Glutamatergic neuron (in vitro differentiated cells): Measurements from ENCODE around the gene GJB6. TPM values are rescaled to one million over a fixed set of nuclear protein-coding genes. Genes with fewer than 3 reads are reported as not detected.
A peak's percentile ranks its signal among the peaks of the same experiment; 100 is the strongest.

ENCODE experiments used
- DNase-seq: peaks from one replicate; pipeline ENCODE4 v3.0.0; 2022
- H3K27ac Mint-ChIP-seq: one replicate; pipeline ENCODE4 v1.8.0; 2020; ENCODE audit warnings: mild to moderate bottlenecking, mixed read lengths, inconsistent platforms; ENCODE audit not compliant: unreplicated experiment
- H3K27me3 Mint-ChIP-seq: one replicate; pipeline ENCODE4 v1.8.0; 2020; ENCODE audit warnings: mild to moderate bottlenecking, moderate library complexity, mixed read lengths, inconsistent platforms; ENCODE audit not compliant: unreplicated experiment
- H3K36me3 Mint-ChIP-seq: one replicate; pipeline ENCODE4 v1.8.0; 2020; ENCODE audit warnings: mild to moderate bottlenecking, mixed read lengths, inconsistent platforms; ENCODE audit not compliant: unreplicated experiment
- H3K4me1 Mint-ChIP-seq: one replicate; pipeline ENCODE4 v1.8.0; 2020; ENCODE audit warnings: mild to moderate bottlenecking, low read depth, mixed read lengths, inconsistent platforms; ENCODE audit not compliant: unreplicated experiment
- H3K4me3 Mint-ChIP-seq: one replicate; pipeline ENCODE4 v1.8.0; 2020; ENCODE audit warnings: mild to moderate bottlenecking, mixed read lengths, inconsistent platforms; ENCODE audit not compliant: unreplicated experiment
- H3K9me3 Mint-ChIP-seq: one replicate; pipeline ENCODE4 v1.8.0; 2020; ENCODE audit warnings: mild to moderate bottlenecking, moderate library complexity, mixed read lengths, inconsistent platforms; ENCODE audit not compliant: unreplicated experiment
- total RNA-seq: library from RNA; stranded (reverse); fragmentation: NEBNext Ultra II Directional; extraction: Animal tissue kit (Norgen Biotek cat#: 25700); gene quantifications from one replicate; pipeline ENCODE4 v1.2.1, GENCODE V29; 2021; ENCODE audit not compliant: unreplicated experiment
- TF ChIP-seq, protein P1 (sequence below): fragments of 200-600 bp; sonication (generic); IDR thresholded peaks from one replicate; pipeline ENCODE4 v1.5.0; 2021; ENCODE audit not compliant: partially characterized antibody, unreplicated experiment

GJB6 gene
- total RNA-seq, 1 donor from 2014 or later, result not detected

DNA sequence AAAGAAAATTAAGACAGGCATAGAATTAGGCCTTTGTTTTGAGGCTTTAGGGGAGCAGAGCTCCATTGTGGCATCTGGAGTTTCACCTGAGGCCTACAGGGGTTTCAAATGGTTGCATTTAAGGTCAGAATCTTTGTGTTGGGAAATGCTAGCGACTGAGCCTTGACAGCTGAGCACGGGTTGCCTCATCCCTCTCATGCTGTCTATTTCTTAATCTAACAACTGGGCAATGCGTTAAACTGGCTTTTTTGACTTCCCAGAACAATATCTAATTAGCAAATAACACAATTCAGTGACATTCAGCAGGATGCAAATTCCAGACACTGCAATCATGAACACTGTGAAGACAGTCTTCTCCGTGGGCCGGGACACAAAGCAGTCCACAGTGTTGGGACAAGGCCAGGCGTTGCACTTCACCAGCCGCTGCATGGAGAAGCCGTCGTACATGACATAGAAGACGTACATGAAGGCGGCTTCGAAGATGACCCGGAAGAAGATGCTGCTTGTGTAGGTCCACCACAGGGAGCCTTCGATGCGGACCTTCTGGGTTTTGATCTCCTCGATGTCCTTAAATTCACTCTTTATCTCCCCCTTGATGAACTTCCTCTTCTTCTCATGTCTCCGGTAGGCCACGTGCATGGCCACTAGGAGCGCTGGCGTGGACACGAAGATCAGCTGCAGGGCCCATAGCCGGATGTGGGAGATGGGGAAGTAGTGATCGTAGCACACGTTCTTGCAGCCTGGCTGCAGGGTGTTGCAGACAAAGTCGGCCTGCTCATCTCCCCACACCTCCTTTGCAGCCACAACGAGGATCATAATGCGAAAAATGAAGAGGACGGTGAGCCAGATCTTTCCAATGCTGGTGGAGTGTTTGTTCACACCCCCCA lies 43.2 kb downstream of the GJB6 start:
- Mint-ChIP-seq H3K27me3 (peaks cover 10% of the 10 kb centered on the region), H3K9me3 (peaks cover 3% of the 10 kb centered on the region), H3K4me1 (peaks cover 19% of the 10 kb centered on the region), H3K36me3 (peaks cover 6% of the 10 kb centered on the region), H3K4me3 (no peak overlapping the region), H3K27ac (no peak overlapping the region)
- TF ChIP-seq, protein P1, sequence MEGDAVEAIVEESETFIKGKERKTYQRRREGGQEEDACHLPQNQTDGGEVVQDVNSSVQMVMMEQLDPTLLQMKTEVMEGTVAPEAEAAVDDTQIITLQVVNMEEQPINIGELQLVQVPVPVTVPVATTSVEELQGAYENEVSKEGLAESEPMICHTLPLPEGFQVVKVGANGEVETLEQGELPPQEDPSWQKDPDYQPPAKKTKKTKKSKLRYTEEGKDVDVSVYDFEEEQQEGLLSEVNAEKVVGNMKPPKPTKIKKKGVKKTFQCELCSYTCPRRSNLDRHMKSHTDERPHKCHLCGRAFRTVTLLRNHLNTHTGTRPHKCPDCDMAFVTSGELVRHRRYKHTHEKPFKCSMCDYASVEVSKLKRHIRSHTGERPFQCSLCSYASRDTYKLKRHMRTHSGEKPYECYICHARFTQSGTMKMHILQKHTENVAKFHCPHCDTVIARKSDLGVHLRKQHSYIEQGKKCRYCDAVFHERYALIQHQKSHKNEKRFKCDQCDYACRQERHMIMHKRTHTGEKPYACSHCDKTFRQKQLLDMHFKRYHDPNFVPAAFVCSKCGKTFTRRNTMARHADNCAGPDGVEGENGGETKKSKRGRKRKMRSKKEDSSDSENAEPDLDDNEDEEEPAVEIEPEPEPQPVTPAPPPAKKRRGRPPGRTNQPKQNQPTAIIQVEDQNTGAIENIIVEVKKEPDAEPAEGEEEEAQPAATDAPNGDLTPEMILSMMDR, result no peak
- peak; percentile 47 for DNase-seq

DNA sequence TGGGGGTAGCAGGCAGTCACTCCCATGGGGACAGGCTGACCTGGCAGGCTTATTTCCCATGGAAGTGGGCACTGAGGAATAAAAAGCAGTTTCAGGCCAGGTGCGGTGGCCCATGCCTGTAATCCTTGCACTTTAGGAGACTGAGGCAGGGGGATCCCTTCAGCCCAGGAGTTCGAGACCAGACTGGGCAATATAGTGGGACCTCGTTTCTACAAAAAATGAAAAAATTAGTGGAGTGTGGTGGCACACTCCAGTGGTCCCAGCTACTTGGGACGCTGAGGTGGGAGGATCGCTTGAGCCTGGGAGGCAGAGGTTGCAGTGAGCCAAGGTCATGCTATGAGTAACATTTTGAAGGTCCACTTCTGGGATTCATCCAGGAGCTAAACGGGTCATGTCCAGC lies 45.3 kb downstream of the GJB6 start:
- DNase-seq, result no peak
- Mint-ChIP-seq H3K9me3 (peaks cover 3% of the 10 kb centered on the region), H3K36me3 (peaks cover 6% of the 10 kb centered on the region), H3K27ac (no peak overlapping the region), H3K27me3 (peaks cover 10% of the 10 kb centered on the region), H3K4me3 (no peak overlapping the region), H3K4me1 (peaks cover 22% of the 10 kb centered on the region)
- TF ChIP-seq, protein P1, result no peak

DNA sequence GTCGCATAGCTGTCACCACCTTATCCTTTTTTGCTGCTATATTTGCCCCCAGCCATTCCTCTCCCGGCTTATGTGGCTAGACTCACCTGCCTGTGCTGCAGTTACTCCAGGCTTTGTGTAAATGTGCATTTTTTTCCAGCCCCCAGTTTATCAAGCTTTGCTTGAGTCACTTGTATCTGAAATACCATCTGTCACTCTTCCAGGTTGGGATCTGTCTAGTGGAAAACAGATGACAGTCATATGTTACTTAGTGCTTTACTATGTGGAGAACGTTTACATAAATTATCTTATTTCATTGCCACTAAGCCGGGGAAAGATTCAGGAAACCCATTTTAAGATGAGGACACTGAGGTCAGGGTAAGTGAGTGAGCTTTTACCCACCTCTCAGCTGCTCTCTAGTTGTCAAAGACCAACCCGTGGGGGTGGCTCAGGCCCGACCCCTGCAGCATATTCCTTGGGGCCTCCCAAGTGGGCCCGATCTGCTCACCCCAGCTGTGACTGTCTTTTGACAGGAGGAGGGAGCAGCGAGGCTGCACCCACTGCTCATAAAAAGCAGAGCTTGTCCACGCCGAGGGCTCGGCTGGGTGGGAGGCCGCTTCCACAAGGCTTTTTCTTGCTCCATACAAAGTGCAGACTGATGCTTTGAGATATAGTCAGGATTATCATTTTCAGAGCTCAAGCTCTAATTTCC lies 46.6 kb downstream of the GJB6 start:
- TF ChIP-seq, protein P1, result no peak
- Mint-ChIP-seq H3K27ac (peak overlapping the region; percentile 67), H3K36me3 (peaks cover 2% of the 10 kb centered on the region), H3K9me3 (peaks cover 3% of the 10 kb centered on the region), H3K4me3 (peak overlapping the region; percentile 56), H3K4me1 (peaks cover 22% of the 10 kb centered on the region), H3K27me3 (peaks cover 6% of the 10 kb centered on the region)
- DNase-seq, result no peak

DNA sequence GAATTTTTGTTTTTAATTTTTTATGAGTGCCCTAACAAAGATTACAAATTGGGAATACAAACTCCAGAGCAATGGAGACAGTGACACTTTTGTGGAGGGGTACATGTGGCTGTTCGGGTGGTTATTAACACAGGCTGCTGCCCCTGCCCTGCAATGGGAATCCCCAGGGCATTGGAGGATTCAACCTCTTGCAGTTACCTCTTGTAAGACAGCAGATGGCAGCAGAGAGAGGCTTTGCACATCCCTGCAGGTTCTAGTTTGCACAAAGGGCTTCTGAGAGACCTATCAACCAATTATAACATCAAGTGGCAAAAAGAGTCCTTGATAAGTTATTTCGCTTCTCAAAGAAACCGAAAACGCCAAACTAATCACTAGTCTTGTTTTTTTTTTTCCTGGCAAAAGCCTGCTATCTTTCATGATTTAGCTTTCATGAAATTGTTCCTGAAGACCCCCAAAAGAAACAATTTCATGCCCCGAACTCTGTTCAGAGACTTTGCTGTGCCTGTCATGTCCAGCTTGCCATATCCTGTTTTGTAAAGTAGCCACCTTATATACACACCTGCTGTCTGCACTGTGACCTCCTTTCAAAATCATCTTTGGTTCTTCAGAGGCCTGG lies 49.8 kb downstream of the GJB6 start:
- peaks cover 4% of the 10 kb centered on the region for H3K36me3 Mint-ChIP-seq
- DNase-seq, result no peak
- no peak overlapping the region for H3K27ac Mint-ChIP-seq
- peaks cover 8% of the 10 kb centered on the region for H3K27me3 Mint-ChIP-seq
- H3K9me3 Mint-ChIP-seq, result peaks cover 8% of the 10 kb centered on the region
- H3K4me1 Mint-ChIP-seq, result peaks cover 22% of the 10 kb centered on the region
- no peak overlapping the region for H3K4me3 Mint-ChIP-seq
- TF ChIP-seq, protein P1, result peak; percentile 81
